ENCODE data around the gene PSME1. TPM values are rescaled to one million over a fixed set of nuclear protein-coding genes. Genes with fewer than 3 reads are reported as not detected.

The PSME1 gene
- total and polyA plus RNA-seq, 4 donors = 125 to 311 (median 239) TPM

GRCh38 chr14:24133735-24134134, 2.3 kb upstream of the PSME1 start:
- Histone ChIP-seq H3K4me1 (ENCODE audit: control insufficient read depth in 5 of 5, insufficient read depth in 5 of 5, low read length in 5 of 5) (peaks cover 0 to 18% (median 7%) of the 10 kb centered on the region in 5 donors), H3K36me3 (ENCODE audit: control insufficient read depth in 4 of 4, insufficient read depth in 4 of 4, low read length in 4 of 4) (peaks cover 0 to 15% (median 8%) of the 10 kb centered on the region in 4 donors), H3K27me3 (ENCODE audit: control insufficient read depth in 3 of 3, insufficient read depth in 3 of 3, low read length in 2 of 3) (no peaks in the 10 kb centered on the region), H3K27ac (ENCODE audit: low read depth in 1 of 2, low read length in 1 of 2) (no peak overlapping the region), H3K9me3 (ENCODE audit: control insufficient read depth in 4 of 4, insufficient read depth in 3 of 4, low read length in 3 of 4) (no peaks in the 10 kb centered on the region), H3K4me3 (no peak overlapping the region), H3K9ac (ENCODE audit: insufficient read depth in 1 of 2, low read length in 2 of 2) (no peak overlapping the region)
- WGBS, 2 donors = 89 to 91% methylated on average over 1 of the region's 1 CpG
- no peak for DNase-seq
- no peak for TF ChIP-seq CTCF (IDR thresholded peaks at IDR 0.05; ENCODE audit: control extremely low read depth, extremely low read depth)
- ATAC-seq (ENCODE audit: insufficient read depth, low FRiP score) = no peak

- H3K27me3 ChIP-seq (ENCODE audit: control insufficient read depth in 3 of 3, insufficient read depth in 3 of 3, low read length in 2 of 3) = no peaks in the 10 kb centered on the region
- no peak for ATAC-seq (ENCODE audit: insufficient read depth, low FRiP score)
- peaks cover 0 to 20% (median 12%) of the 10 kb centered on the region in 4 donors for H3K36me3 ChIP-seq (ENCODE audit: control insufficient read depth in 4 of 4, insufficient read depth in 4 of 4, low read length in 4 of 4)
- peak overlapping the region; percentile 78 to 90 for H3K27ac ChIP-seq (ENCODE audit: low read depth in 1 of 2, low read length in 1 of 2)
- no peaks in the 10 kb centered on the region for H3K9me3 ChIP-seq (ENCODE audit: control insufficient read depth in 4 of 4, insufficient read depth in 3 of 4, low read length in 3 of 4)
- H3K9ac ChIP-seq (ENCODE audit: insufficient read depth in 1 of 2, low read length in 2 of 2) = no peak overlapping the region
- WGBS, 2 donors = 8 to 12% methylated on average over 9 of the region's 9 CpGs
- no peak for TF ChIP-seq CTCF (IDR thresholded peaks at IDR 0.05; ENCODE audit: control extremely low read depth, extremely low read depth)
- H3K4me3 ChIP-seq = peak overlapping the region; percentile 44
- peaks cover 0 to 24% (median 7%) of the 10 kb centered on the region in 5 donors for H3K4me1 ChIP-seq (ENCODE audit: control insufficient read depth in 5 of 5, insufficient read depth in 5 of 5, low read length in 5 of 5)
- no peak for DNase-seq
Measured at GRCh38 chr14:24135584-24135833, 485 bp upstream of the PSME1 start.

- Histone ChIP-seq H3K4me1 (ENCODE audit: control insufficient read depth in 5 of 5, insufficient read depth in 5 of 5, low read length in 5 of 5) (peaks cover 0 to 24% (median 7%) of the 10 kb centered on the region in 5 donors), H3K27ac (ENCODE audit: low read depth in 1 of 2, low read length in 1 of 2) (peak overlapping the region; percentile 80 to 93)
- 30 to 43% methylated on average over 13 of the region's 13 CpGs for WGBS, 2 donors
Measured at GRCh38 chr14:24136684-24137528, 912 bp downstream of the PSME1 start.

More at GRCh38 chr14:24136684-24137528, 912 bp downstream of the PSME1 start:
- Histone ChIP-seq H3K27me3 (ENCODE audit: control insufficient read depth in 3 of 3, insufficient read depth in 3 of 3, low read length in 2 of 3) (no peaks in the 10 kb centered on the region), H3K9ac (ENCODE audit: insufficient read depth in 1 of 2, low read length in 2 of 2) (peak overlapping the region; percentile 37 to 81), H3K36me3 (ENCODE audit: control insufficient read depth in 4 of 4, insufficient read depth in 4 of 4, low read length in 4 of 4) (peaks cover 0 to 20% (median 12%) of the 10 kb centered on the region in 4 donors), H3K4me3 (peak overlapping the region; percentile 69), H3K9me3 (ENCODE audit: control insufficient read depth in 4 of 4, insufficient read depth in 3 of 4, low read length in 3 of 4) (no peaks in the 10 kb centered on the region)
- ATAC-seq (ENCODE audit: insufficient read depth, low FRiP score) (no peak), DNase-seq (no peak)
- TF ChIP-seq CTCF (IDR thresholded peaks at IDR 0.05; ENCODE audit: control extremely low read depth, extremely low read depth) = no peak
